T-helper 1 cell treated with Interleukin-12 subunit alpha and Interleukin-12 subunit beta and Interleukin-4 antibody, amounts not matched to agents 30 μg/mL and 1 μg/mL, for 36 hours (primary cell): ENCODE measurements around the gene ARHGDIB.

Experiments used
- H3K27ac Mint-ChIP-seq: one replicate; pipeline ENCODE4 v1.8.0; 2021; ENCODE audit warnings: mild to moderate bottlenecking, mixed read lengths
- H3K27me3 Mint-ChIP-seq: one replicate; pipeline ENCODE4 v1.8.0; 2021; ENCODE audit warnings: low read depth, mixed read lengths
- H3K36me3 Mint-ChIP-seq: one replicate; pipeline ENCODE4 v1.8.0; 2021; ENCODE audit warnings: low read depth, mixed read lengths
- H3K4me1 Mint-ChIP-seq: one replicate; pipeline ENCODE4 v1.8.0; 2021; ENCODE audit warnings: low read depth, mixed read lengths
- H3K4me3 Mint-ChIP-seq: one replicate; pipeline ENCODE4 v1.8.0; 2021; ENCODE audit warnings: mild to moderate bottlenecking, moderate library complexity, mixed read lengths
- H3K9me3 Mint-ChIP-seq: one replicate; pipeline ENCODE4 v1.8.0; 2021; ENCODE audit warnings: mixed read lengths

ARHGDIB gene

GRCh38 chr12:14961466-14962152, at the start of gene ARHGDIB:
Gene ARHGDIB (minus strand): TSS chr12:14961601. CDS start chr12:14950712, 10,889 bp downstream.
- Mint-ChIP-seq H3K27me3 (no peaks in the 10 kb centered on the region), H3K27ac (peak within 1 kb of the TSS; percentile 100), H3K36me3 (peaks cover 42% of the 10 kb centered on the region), H3K4me1 (peaks cover 48% of the 10 kb centered on the region), H3K9me3 (no peaks in the 10 kb centered on the region), H3K4me3 (peak within 1 kb of the TSS; percentile 99)

- Mint-ChIP-seq H3K36me3 (peaks cover 1% of the 10 kb centered on the region), H3K4me3 (no peak overlapping the region), H3K27ac (no peak overlapping the region), H3K9me3 (no peaks in the 10 kb centered on the region), H3K27me3 (peaks cover 28% of the 10 kb centered on the region), H3K4me1 (no peaks in the 10 kb centered on the region)
Measured at GRCh38 chr12:15011162-15011561, 49.8 kb upstream of the ARHGDIB start.

DNA sequence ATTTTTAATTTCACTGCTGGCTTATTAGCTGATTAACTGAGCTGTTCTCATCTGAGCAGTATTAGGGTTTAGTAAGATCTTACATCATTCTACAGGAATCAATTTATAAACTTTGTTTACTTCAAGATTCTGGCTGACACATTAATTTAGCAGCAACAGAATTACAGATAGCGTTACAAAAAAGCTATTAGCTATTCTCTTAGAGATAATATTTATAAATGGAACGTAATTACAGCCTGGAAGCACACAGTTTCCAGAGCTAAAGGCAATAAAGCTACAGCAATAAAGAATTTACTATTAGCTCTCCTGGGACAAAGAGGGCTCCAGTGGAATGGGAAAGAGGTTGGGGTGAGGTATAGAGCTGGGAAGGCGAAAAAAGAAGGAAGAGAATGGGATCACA, 46.1 kb upstream of the ARHGDIB start:
- H3K27ac Mint-ChIP-seq, result no peak overlapping the region
- no peaks in the 10 kb centered on the region for H3K9me3 Mint-ChIP-seq
- no peaks in the 10 kb centered on the region for H3K36me3 Mint-ChIP-seq
- H3K27me3 Mint-ChIP-seq, result peaks cover 53% of the 10 kb centered on the region
- no peak overlapping the region for H3K4me3 Mint-ChIP-seq
- no peaks in the 10 kb centered on the region for H3K4me1 Mint-ChIP-seq

GRCh38 chr12:15005064-15005463, 43.7 kb upstream of the ARHGDIB start:
- H3K36me3 Mint-ChIP-seq, result no peaks in the 10 kb centered on the region
- peaks cover 65% of the 10 kb centered on the region for H3K27me3 Mint-ChIP-seq
- H3K4me3 Mint-ChIP-seq, result no peak overlapping the region
- no peak overlapping the region for H3K27ac Mint-ChIP-seq
- H3K4me1 Mint-ChIP-seq, result no peaks in the 10 kb centered on the region
- H3K9me3 Mint-ChIP-seq, result no peaks in the 10 kb centered on the region

- H3K4me3 Mint-ChIP-seq, result no peak overlapping the region
- H3K9me3 Mint-ChIP-seq, result no peaks in the 10 kb centered on the region
- peaks cover 65% of the 10 kb centered on the region for H3K27me3 Mint-ChIP-seq
- H3K27ac Mint-ChIP-seq, result no peak overlapping the region
- H3K36me3 Mint-ChIP-seq, result no peaks in the 10 kb centered on the region
- H3K4me1 Mint-ChIP-seq, result no peaks in the 10 kb centered on the region
Measured at GRCh38 chr12:15004421-15004820, 43.0 kb upstream of the ARHGDIB start.

DNA sequence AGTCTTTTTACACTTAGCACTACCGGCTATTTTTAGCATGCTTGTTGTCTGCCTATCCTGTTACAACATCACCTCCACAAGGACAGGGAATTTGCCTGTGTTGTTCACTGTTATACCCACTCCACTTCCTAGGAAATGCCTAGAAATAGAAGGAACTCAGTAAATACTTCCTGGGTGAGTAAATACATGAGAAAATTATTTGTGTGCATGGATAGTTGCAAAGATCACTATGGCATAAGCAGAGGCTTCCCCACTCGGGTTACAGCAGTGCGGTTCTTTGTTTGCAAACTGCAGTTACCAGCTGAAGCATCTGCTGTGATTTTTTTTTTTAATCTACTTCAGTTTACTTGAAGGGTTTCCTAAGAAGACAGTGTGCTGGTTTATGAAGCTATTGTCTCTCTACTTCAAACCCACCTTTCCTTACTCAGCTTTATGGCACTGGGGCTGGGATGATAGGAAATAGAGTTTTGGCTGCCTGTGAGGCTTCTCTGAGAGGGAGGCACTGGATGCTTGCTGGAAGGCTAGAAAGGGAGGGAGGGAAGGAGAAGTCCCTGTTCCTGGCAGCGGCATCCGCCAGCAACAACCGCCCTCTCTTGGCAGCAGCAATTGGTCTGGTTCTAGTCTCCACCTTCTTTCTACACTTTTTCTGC, 40.5 kb upstream of the ARHGDIB start:
- Mint-ChIP-seq H3K9me3 (no peaks in the 10 kb centered on the region), H3K27me3 (peaks cover 66% of the 10 kb centered on the region), H3K36me3 (no peaks in the 10 kb centered on the region), H3K4me1 (no peaks in the 10 kb centered on the region), H3K4me3 (no peak overlapping the region), H3K27ac (no peak overlapping the region)

GRCh38 chr12:15000575-15000974, 39.2 kb upstream of the ARHGDIB start:
- Mint-ChIP-seq H3K9me3 (no peaks in the 10 kb centered on the region), H3K27me3 (peaks cover 56% of the 10 kb centered on the region), H3K4me1 (no peaks in the 10 kb centered on the region), H3K36me3 (no peaks in the 10 kb centered on the region), H3K27ac (no peak overlapping the region), H3K4me3 (no peak overlapping the region)

- no peaks in the 10 kb centered on the region for H3K36me3 Mint-ChIP-seq
- peaks cover 4% of the 10 kb centered on the region for H3K4me1 Mint-ChIP-seq
- H3K4me3 Mint-ChIP-seq, result no peak overlapping the region
- H3K9me3 Mint-ChIP-seq, result no peaks in the 10 kb centered on the region
- H3K27ac Mint-ChIP-seq, result no peak overlapping the region
- peaks cover 49% of the 10 kb centered on the region for H3K27me3 Mint-ChIP-seq
Measured at GRCh38 chr12:14999695-15000365, 38.4 kb upstream of the ARHGDIB start.

GRCh38 chr12:14999021-14999694, 37.8 kb upstream of the ARHGDIB start:
- H3K9me3 Mint-ChIP-seq, result no peaks in the 10 kb centered on the region
- H3K4me3 Mint-ChIP-seq, result no peak overlapping the region
- peaks cover 43% of the 10 kb centered on the region for H3K27me3 Mint-ChIP-seq
- H3K4me1 Mint-ChIP-seq, result peaks cover 10% of the 10 kb centered on the region
- H3K36me3 Mint-ChIP-seq, result no peaks in the 10 kb centered on the region
- H3K27ac Mint-ChIP-seq, result no peak overlapping the region

DNA sequence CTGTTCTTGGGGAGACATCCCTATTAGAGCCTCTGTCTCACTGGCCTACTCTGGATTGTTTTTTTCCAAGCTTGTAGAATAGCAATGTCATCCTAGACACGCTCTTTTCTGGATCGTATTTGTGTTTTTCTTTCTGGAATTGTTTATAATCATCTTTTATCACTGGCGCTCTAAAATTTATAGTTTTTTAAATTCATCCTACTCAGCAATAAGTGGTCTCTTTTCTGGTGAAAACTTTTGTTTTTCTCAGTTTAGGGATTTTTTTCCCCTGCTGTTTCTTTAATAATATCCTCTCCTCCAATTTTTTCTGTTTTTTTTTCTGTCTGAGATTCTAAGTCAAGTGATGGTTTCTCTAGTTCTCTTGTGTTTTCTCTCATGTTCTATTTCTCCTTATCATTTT, 36.6 kb upstream of the ARHGDIB start:
- Mint-ChIP-seq H3K4me3 (no peak overlapping the region), H3K27ac (no peak overlapping the region), H3K4me1 (peaks cover 14% of the 10 kb centered on the region), H3K27me3 (peaks cover 39% of the 10 kb centered on the region), H3K36me3 (no peaks in the 10 kb centered on the region), H3K9me3 (no peaks in the 10 kb centered on the region)

DNA sequence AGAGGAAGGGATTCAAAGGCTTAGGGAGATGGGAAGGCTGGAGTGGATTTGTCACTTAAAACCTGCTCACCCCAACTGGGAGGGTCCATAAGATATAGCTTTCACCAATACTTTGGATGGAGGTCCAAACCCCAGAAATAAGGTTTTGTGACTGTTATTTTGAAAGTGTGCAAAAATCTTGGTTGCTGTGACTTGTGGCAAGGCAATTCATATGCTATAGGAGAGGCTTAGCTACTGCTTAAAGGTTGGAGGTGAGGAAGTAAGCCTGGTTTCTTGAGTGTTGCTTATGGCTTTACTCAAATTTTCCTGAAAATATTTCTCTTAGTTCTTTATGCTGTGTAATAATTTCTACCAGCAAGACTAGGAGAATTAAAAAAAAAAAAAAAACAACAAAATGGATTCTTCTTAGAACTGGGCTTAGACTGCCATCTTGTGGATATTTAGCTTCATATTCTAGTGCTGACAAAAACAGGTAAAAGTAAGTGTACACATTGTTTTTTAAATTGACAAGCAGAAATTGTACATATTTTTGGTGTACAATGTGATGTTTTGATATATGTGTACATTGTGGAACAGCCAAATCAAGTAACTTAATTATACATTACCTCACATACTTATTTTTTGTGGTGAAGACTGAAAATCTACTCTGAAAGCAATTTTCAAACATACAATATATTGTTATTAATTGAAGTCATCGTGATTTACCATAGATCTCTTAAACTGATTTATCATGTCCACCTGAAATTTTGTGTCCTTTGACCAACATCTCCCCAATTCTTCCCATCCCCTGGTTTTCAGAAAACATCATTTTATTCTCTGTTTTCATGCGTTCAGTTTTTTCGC, 34.4 kb upstream of the ARHGDIB start:
- H3K27ac Mint-ChIP-seq, result peak overlapping the region; percentile 21
- peaks cover 23% of the 10 kb centered on the region for H3K27me3 Mint-ChIP-seq
- peaks cover 8% of the 10 kb centered on the region for H3K9me3 Mint-ChIP-seq
- no peak overlapping the region for H3K4me3 Mint-ChIP-seq
- peaks cover 16% of the 10 kb centered on the region for H3K4me1 Mint-ChIP-seq
- H3K36me3 Mint-ChIP-seq, result no peaks in the 10 kb centered on the region

- Mint-ChIP-seq H3K4me3 (no peak overlapping the region), H3K4me1 (peaks cover 16% of the 10 kb centered on the region), H3K27me3 (peaks cover 21% of the 10 kb centered on the region), H3K27ac (no peak overlapping the region), H3K9me3 (peaks cover 12% of the 10 kb centered on the region), H3K36me3 (no peaks in the 10 kb centered on the region)
Measured at GRCh38 chr12:14994610-14995009, 33.2 kb upstream of the ARHGDIB start.

GRCh38 chr12:14993537-14994266, 32.3 kb upstream of the ARHGDIB start:
- peaks cover 16% of the 10 kb centered on the region for H3K4me1 Mint-ChIP-seq
- no peak overlapping the region for H3K4me3 Mint-ChIP-seq
- peaks cover 13% of the 10 kb centered on the region for H3K27me3 Mint-ChIP-seq
- no peaks in the 10 kb centered on the region for H3K36me3 Mint-ChIP-seq
- no peak overlapping the region for H3K27ac Mint-ChIP-seq
- peaks cover 12% of the 10 kb centered on the region for H3K9me3 Mint-ChIP-seq
